Measurements from ENCODE around the gene DCUN1D1. TPM values are rescaled to one million over a fixed set of nuclear protein-coding genes. Genes with fewer than 3 reads are reported as not detected.

Gene DCUN1D1
- total and polyA plus RNA-seq, 10 of the 15 experiments (the other 5 are each of a cell fraction or from before 2014, with no cell fraction given) = 19.8 to 47.4 (median 30.8) TPM

DNA sequence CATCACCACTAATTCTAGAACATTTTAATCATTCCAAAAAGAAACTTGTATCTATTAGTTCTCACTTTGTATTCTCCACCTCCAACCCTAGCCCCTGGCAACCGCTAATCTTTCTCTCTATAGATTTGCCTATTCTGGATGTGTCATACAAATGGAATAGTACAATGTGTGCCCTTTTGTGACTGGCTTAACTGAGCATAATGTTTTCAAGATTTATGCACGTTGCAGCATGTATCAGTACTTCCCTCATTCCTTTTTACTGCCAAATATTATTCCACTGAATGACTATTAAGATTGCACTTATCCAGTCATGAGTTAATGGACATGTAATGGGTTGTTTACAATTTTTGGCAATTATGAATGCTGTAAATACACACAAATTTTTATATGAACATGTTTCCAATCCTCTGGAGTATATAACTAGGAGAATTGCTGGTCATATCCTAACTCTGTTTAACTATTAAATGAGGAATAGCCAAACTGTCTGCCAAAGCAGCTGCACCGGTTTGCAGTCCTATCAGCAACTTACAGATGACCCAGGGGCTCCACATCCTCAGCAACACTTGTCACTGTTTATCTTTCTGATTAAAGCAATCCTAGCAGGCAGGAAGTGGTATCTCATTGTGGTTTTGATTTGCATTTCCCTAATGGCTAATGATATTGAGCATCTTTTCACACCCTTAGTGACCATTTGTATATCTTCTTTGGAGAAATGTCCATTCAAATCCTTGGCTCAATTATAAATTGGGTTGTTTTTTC is 42.9 kb downstream of the DCUN1D1 start (continued):
- TF ChIP-seq DPF2 (IDR thresholded peaks at IDR 0.05) (0 out of 2 replicates have a peak, but pooled peaks have one; percentile 48), CREM (IDR thresholded peaks at IDR 0.05; ENCODE audit: low read depth) (no peak), EZH2 (IDR thresholded peaks at IDR 0.05; ENCODE audit: borderline replicate concordance, control insufficient read depth, low read depth, low read length) (no peak), IKZF1 (conservative IDR thresholded peaks at IDR 0.05) (peak; percentile 45), POU2F2 (IDR thresholded peaks at IDR 0.05; ENCODE audit: borderline replicate concordance, low read depth, low read length) (peak; percentile 92; the same call in 1 of the 3 replicates), SREBF1 (IDR thresholded peaks at IDR 0.05; ENCODE audit: low read length) (no peak), PAX8 (IDR thresholded peaks at IDR 0.05) (no peak), PML (IDR thresholded peaks at IDR 0.05; ENCODE audit: low read length) (no peak), HDAC2 (IDR thresholded peaks at IDR 0.05) (no peak), MEF2B (IDR thresholded peaks at IDR 0.05; ENCODE audit: partially characterized antibody, poor library complexity, severe bottlenecking) (peak; percentile 31), SPI1 (IDR thresholded peaks at IDR 0.05; ENCODE audit: borderline replicate concordance, insufficient read depth, low read depth, low read length) (peak; percentile 48; the same call in 1 of the 2 replicates), SREBF2 (IDR thresholded peaks at IDR 0.05; ENCODE audit: low read length) (no peak), TCF12 (IDR thresholded peaks at IDR 0.05; ENCODE audit: low read depth, low read length) (no peak), ETV6 (conservative IDR thresholded peaks at IDR 0.05 in 1 of 2, IDR thresholded peaks at IDR 0.05 in 1 of 2; ENCODE audit: borderline replicate concordance in 1 of 2, low read depth in 1 of 2) (no peak), MTA2 (IDR thresholded peaks at IDR 0.05; ENCODE audit: low read depth) (peak; percentile 77), GABPA (IDR thresholded peaks at IDR 0.05; ENCODE audit: low read depth) (no peak), BHLHE40 (IDR thresholded peaks at IDR 0.05; ENCODE audit: borderline replicate concordance in 1 of 2, low read depth in 2 of 2, low read length in 1 of 2) (no peak), RAD21 (IDR thresholded peaks at IDR 0.05; ENCODE audit: insufficient read depth, low read depth, low read length) (no peak)
- TF ChIP-seq, protein P1, sequence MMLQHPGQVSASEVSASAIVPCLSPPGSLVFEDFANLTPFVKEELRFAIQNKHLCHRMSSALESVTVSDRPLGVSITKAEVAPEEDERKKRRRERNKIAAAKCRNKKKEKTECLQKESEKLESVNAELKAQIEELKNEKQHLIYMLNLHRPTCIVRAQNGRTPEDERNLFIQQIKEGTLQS (IDR thresholded peaks at IDR 0.05; ENCODE audit: borderline replicate concordance, extremely low read depth, low read depth, low read length) = no peak
- TF ChIP-seq, protein P2, sequence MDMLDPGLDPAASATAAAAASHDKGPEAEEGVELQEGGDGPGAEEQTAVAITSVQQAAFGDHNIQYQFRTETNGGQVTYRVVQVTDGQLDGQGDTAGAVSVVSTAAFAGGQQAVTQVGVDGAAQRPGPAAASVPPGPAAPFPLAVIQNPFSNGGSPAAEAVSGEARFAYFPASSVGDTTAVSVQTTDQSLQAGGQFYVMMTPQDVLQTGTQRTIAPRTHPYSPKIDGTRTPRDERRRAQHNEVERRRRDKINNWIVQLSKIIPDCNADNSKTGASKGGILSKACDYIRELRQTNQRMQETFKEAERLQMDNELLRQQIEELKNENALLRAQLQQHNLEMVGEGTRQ (IDR thresholded peaks at IDR 0.05; ENCODE audit: borderline replicate concordance, low read depth, low read length) = no peak
- TF ChIP-seq, protein P3, sequence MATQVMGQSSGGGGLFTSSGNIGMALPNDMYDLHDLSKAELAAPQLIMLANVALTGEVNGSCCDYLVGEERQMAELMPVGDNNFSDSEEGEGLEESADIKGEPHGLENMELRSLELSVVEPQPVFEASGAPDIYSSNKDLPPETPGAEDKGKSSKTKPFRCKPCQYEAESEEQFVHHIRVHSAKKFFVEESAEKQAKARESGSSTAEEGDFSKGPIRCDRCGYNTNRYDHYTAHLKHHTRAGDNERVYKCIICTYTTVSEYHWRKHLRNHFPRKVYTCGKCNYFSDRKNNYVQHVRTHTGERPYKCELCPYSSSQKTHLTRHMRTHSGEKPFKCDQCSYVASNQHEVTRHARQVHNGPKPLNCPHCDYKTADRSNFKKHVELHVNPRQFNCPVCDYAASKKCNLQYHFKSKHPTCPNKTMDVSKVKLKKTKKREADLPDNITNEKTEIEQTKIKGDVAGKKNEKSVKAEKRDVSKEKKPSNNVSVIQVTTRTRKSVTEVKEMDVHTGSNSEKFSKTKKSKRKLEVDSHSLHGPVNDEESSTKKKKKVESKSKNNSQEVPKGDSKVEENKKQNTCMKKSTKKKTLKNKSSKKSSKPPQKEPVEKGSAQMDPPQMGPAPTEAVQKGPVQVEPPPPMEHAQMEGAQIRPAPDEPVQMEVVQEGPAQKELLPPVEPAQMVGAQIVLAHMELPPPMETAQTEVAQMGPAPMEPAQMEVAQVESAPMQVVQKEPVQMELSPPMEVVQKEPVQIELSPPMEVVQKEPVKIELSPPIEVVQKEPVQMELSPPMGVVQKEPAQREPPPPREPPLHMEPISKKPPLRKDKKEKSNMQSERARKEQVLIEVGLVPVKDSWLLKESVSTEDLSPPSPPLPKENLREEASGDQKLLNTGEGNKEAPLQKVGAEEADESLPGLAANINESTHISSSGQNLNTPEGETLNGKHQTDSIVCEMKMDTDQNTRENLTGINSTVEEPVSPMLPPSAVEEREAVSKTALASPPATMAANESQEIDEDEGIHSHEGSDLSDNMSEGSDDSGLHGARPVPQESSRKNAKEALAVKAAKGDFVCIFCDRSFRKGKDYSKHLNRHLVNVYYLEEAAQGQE (IDR thresholded peaks at IDR 0.05; ENCODE audit: low read depth, low read length) = no peak
- TF ChIP-seq, protein P4, sequence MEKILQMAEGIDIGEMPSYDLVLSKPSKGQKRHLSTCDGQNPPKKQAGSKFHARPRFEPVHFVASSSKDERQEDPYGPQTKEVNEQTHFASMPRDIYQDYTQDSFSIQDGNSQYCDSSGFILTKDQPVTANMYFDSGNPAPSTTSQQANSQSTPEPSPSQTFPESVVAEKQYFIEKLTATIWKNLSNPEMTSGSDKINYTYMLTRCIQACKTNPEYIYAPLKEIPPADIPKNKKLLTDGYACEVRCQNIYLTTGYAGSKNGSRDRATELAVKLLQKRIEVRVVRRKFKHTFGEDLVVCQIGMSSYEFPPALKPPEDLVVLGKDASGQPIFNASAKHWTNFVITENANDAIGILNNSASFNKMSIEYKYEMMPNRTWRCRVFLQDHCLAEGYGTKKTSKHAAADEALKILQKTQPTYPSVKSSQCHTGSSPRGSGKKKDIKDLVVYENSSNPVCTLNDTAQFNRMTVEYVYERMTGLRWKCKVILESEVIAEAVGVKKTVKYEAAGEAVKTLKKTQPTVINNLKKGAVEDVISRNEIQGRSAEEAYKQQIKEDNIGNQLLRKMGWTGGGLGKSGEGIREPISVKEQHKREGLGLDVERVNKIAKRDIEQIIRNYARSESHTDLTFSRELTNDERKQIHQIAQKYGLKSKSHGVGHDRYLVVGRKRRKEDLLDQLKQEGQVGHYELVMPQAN (conservative IDR thresholded peaks at IDR 0.05) = no peak
- TF ChIP-seq, protein P5, sequence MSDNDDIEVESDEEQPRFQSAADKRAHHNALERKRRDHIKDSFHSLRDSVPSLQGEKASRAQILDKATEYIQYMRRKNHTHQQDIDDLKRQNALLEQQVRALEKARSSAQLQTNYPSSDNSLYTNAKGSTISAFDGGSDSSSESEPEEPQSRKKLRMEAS (IDR thresholded peaks at IDR 0.05; ENCODE audit: low read depth, low read length) = no peak
